GM12878 (cell line): ENCODE results near the gene MYT1.
"Not testable (repeated sequence)": the region's sequence is repeated elsewhere in the genome, so short reads cannot be mapped to it uniquely, and the experiment has no call there.

Source experiments
- EGR1 ChIP-seq, 2 experiments: IDR thresholded peaks; 1 replicate in 1 of 2; 2 replicates in 1 of 2; pipeline ENCODE4 v1.6.1; 2011 to 2012; ENCODE audit warnings: low read depth in 2 of 2, low read length in 2 of 2, borderline replicate concordance in 1 of 2, mild to moderate bottlenecking in 1 of 2, moderate library complexity in 1 of 2
- EZH2 ChIP-seq: IDR thresholded peaks from 2 replicates; pipeline ENCODE4 v1.6.1; 2012; ENCODE audit warnings: low read depth, mild to moderate bottlenecking, control low read depth, inconsistent platforms, low read length, borderline replicate concordance; ENCODE audit not compliant: control insufficient read depth
- TF ChIP-seq, protein P1 (sequence below): fragments of 450-650 bp; formaldehyde crosslinking; IDR thresholded peaks from 2 replicates; pipeline ENCODE4 v1.4.0; 2022; ENCODE audit warnings: mild to moderate bottlenecking, moderate library complexity
- TF ChIP-seq, protein P2 (sequence below), 3 experiments: IDR thresholded peaks in 2 of 3; conservative IDR thresholded peaks in 1 of 3; 2 replicates each; pipeline ENCODE4 v1.5.1; 2011; ENCODE audit warnings: low read depth in 3 of 3, low read length in 3 of 3, mild to moderate bottlenecking in 3 of 3, control low read depth in 2 of 3, moderate library complexity in 2 of 3, inconsistent platforms in 1 of 3, mixed read lengths in 1 of 3; ENCODE audit not compliant: control insufficient read depth in 2 of 3, insufficient read depth in 1 of 3; ENCODE audit errors: extremely low read depth in 1 of 3
- TF ChIP-seq, protein P3 (sequence below): fragments of 450-650 bp; IDR thresholded peaks from 2 replicates; pipeline ENCODE4 v1.6.1; 2018; ENCODE audit warnings: mild to moderate bottlenecking, low read depth, moderate library complexity; ENCODE audit not compliant: partially characterized antibody
- TF ChIP-seq, protein P4 (sequence below): IDR thresholded peaks from 2 replicates; pipeline ENCODE4 v1.6.1; 2012; ENCODE audit warnings: low read depth, low read length, improper control_type of control experiment

GRCh38 chr20:64287264-64287590 lies 123.0 kb downstream of the MYT1 start:
- TF ChIP-seq, protein P1, sequence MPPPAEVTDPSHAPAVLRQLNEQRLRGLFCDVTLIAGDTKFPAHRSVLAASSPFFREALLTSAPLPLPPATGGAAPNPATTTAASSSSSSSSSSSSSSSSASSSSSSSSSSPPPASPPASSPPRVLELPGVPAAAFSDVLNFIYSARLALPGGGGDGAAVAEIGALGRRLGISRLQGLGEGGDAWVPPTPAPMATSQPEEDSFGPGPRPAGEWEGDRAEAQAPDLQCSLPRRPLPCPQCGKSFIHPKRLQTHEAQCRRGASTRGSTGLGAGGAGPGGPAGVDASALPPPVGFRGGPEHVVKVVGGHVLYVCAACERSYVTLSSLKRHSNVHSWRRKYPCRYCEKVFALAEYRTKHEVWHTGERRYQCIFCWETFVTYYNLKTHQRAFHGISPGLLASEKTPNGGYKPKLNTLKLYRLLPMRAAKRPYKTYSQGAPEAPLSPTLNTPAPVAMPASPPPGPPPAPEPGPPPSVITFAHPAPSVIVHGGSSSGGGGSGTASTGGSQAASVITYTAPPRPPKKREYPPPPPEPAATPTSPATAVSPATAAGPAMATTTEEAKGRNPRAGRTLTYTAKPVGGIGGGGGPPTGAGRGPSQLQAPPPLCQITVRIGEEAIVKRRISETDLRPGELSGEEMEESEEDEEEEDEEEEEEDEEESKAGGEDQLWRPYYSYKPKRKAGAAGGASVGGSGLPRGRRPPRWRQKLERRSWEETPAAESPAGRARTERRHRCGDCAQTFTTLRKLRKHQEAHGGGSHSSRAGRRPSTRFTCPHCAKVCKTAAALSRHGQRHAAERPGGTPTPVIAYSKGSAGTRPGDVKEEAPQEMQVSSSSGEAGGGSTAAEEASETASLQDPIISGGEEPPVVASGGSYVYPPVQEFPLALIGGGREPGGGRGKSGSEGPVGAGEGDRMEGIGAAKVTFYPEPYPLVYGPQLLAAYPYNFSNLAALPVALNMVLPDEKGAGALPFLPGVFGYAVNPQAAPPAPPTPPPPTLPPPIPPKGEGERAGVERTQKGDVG, result not testable (repeated sequence)
- TF ChIP-seq, protein P2, sequence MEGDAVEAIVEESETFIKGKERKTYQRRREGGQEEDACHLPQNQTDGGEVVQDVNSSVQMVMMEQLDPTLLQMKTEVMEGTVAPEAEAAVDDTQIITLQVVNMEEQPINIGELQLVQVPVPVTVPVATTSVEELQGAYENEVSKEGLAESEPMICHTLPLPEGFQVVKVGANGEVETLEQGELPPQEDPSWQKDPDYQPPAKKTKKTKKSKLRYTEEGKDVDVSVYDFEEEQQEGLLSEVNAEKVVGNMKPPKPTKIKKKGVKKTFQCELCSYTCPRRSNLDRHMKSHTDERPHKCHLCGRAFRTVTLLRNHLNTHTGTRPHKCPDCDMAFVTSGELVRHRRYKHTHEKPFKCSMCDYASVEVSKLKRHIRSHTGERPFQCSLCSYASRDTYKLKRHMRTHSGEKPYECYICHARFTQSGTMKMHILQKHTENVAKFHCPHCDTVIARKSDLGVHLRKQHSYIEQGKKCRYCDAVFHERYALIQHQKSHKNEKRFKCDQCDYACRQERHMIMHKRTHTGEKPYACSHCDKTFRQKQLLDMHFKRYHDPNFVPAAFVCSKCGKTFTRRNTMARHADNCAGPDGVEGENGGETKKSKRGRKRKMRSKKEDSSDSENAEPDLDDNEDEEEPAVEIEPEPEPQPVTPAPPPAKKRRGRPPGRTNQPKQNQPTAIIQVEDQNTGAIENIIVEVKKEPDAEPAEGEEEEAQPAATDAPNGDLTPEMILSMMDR (IDR thresholded peaks at IDR 0.05 in 2 of 3, conservative IDR thresholded peaks at IDR 0.05 in 1 of 3; ENCODE audit: control insufficient read depth in 2 of 3, extremely low read depth in 1 of 3, insufficient read depth in 1 of 3, low read depth in 3 of 3, low read length in 3 of 3), result not testable (repeated sequence)
- not testable (repeated sequence) for TF ChIP-seq EZH2; EGR1 (IDR thresholded peaks at IDR 0.05; ENCODE audit: borderline replicate concordance in 1 of 2, low read depth in 2 of 2, low read length in 2 of 2)
- TF ChIP-seq, protein P3, sequence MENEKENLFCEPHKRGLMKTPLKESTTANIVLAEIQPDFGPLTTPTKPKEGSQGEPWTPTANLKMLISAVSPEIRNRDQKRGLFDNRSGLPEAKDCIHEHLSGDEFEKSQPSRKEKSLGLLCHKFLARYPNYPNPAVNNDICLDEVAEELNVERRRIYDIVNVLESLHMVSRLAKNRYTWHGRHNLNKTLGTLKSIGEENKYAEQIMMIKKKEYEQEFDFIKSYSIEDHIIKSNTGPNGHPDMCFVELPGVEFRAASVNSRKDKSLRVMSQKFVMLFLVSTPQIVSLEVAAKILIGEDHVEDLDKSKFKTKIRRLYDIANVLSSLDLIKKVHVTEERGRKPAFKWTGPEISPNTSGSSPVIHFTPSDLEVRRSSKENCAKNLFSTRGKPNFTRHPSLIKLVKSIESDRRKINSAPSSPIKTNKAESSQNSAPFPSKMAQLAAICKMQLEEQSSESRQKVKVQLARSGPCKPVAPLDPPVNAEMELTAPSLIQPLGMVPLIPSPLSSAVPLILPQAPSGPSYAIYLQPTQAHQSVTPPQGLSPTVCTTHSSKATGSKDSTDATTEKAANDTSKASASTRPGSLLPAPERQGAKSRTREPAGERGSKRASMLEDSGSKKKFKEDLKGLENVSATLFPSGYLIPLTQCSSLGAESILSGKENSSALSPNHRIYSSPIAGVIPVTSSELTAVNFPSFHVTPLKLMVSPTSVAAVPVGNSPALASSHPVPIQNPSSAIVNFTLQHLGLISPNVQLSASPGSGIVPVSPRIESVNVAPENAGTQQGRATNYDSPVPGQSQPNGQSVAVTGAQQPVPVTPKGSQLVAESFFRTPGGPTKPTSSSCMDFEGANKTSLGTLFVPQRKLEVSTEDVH, result not testable (repeated sequence)
- TF ChIP-seq, protein P4, sequence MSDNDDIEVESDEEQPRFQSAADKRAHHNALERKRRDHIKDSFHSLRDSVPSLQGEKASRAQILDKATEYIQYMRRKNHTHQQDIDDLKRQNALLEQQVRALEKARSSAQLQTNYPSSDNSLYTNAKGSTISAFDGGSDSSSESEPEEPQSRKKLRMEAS, result not testable (repeated sequence)
